ENCODE results near the gene ATP11A. TPM values are rescaled to one million over a fixed set of nuclear protein-coding genes. Genes with fewer than 3 reads are reported as not detected.

Gene ATP11A
- total and polyA plus RNA-seq, 9 of the 15 experiments (the other 6 are each of a cell fraction or from before 2014, with no cell fraction given), result 0.38 to 34.2 (median 4.2) TPM

GRCh38 chr13:112658808-112659207 is 31.0 kb upstream of the ATP11A start (continued):
- no peak for TF ChIP-seq ZNF280A (IDR thresholded peaks at IDR 0.05; ENCODE audit: low read depth, partially characterized antibody)

GRCh38 chr13:112661291-112661690 is 28.5 kb upstream of the ATP11A start:
- no peak overlapping the region for H3K4me3 ChIP-seq
- no peaks in the 10 kb centered on the region for H3K36me3 ChIP-seq (ENCODE audit: control insufficient read depth, insufficient read depth, low read length)
- peak; percentile 84 for TF ChIP-seq ZNF146 (CRISPR knock-in tag; IDR thresholded peaks at IDR 0.05; ENCODE audit: unreplicated experiment)
- peak; percentile 11 for TF ChIP-seq RBM25 (IDR thresholded peaks at IDR 0.05; ENCODE audit: low read depth, low read length, severe bottlenecking)
- TF ChIP-seq TFAP4 (CRISPR knock-in tag; IDR thresholded peaks at IDR 0.05; ENCODE audit: borderline replicate concordance), result no peak
- no peak for TF ChIP-seq CHCHD3 (CRISPR knock-in tag; IDR thresholded peaks at IDR 0.05)
- H3K9ac ChIP-seq (ENCODE audit: insufficient read depth in 1 of 2, low read depth in 2 of 2, low read length in 2 of 2), result no peak overlapping the region
- no peaks in the 10 kb centered on the region for H3K79me2 ChIP-seq (ENCODE audit: control insufficient read depth, insufficient read depth, low read length)
- POLR2A ChIA-PET, result interaction anchor here (0.5 kb wide), 1 partner anchor 402 kb away, joined by 6 read pairs; no protein-coding TSS in a partner anchor
- intact Hi-C loops (cut with micrococcal nuclease) (no loop called here), in situ Hi-C loops (cut with MboI) (no loop called here)
- H3K9me3 ChIP-seq (replicated peaks; ENCODE audit: control insufficient read depth, insufficient read depth, low read depth, low read length), result no peaks in the 10 kb centered on the region
- BruUV-seq (replicated peaks), result no TSS peak
- no peak for FAIRE-seq
- no peaks in the 10 kb centered on the region for H3K9me1 ChIP-seq (ENCODE audit: control insufficient read depth, insufficient read depth, low read length)
- ATAC-seq, result no peak
- no peak overlapping the region for H3K27ac ChIP-seq (ENCODE audit: extremely low read depth, low read depth, low read length)
- no peak overlapping the region for H3K4me2 ChIP-seq (ENCODE audit: insufficient read depth, low read length)
- no peaks in the 10 kb centered on the region for H4K20me1 ChIP-seq (replicated peaks; ENCODE audit: control insufficient read depth, insufficient read depth, low read length)
- WGBS (ENCODE audit: insufficient coverage, low coverage, missing lambda C conversion rate), result 0% methylated on average over 2 of the region's 2 CpGs
- DNase-seq (ENCODE audit: extremely low read depth in 1 of 4, low spot score in 3 of 4), result no peak
- CTCF ChIA-PET (ENCODE audit: low intra/inter-chr PET ratio), result no interaction called here
- no peaks in the 10 kb centered on the region for H3K4me1 ChIP-seq (replicated peaks in 1 of 2; ENCODE audit: control insufficient read depth in 2 of 2, insufficient read depth in 2 of 2, low read length in 2 of 2)
- peaks cover 3 to 12% of the 10 kb centered on the region in 2 experiments; a peak in 3 of 5 replicates for H3K27me3 ChIP-seq (ENCODE audit: control insufficient read depth in 2 of 2, insufficient read depth in 2 of 2, low read length in 2 of 2)
- H2AFZ ChIP-seq (ENCODE audit: low read depth, low read length), result no peak overlapping the region
